HG03066 (cell line): ENCODE data around the gene FLYWCH2.
"Not testable (repeated sequence)": the region's sequence is repeated elsewhere in the genome, so short reads cannot be mapped to it uniquely, and the experiment has no call there.

Experiments
- ATAC-seq: cut with Tn5 transposase; IDR thresholded peaks from one replicate; pipeline ENCODE4 v1.9.1; 2021; ENCODE audit warnings: low read depth; ENCODE audit not compliant: unreplicated experiment

Gene FLYWCH2

GRCh38 chr16:2881783-2882649 is 999 bp upstream of the FLYWCH2 start:
- ATAC-seq, result no peak

GRCh38 chr16:2883458-2883908 is 468 bp downstream of the FLYWCH2 start:
- no peak for ATAC-seq

- no peak for ATAC-seq
Measured at GRCh38 chr16:2884041-2884451, 1.0 kb downstream of the FLYWCH2 start.

GRCh38 chr16:2894231-2894630 is 11.2 kb downstream of the FLYWCH2 start:
- ATAC-seq, result no peak

GRCh38 chr16:2895813-2896212 is 12.8 kb downstream of the FLYWCH2 start:
- ATAC-seq, result no peak

- ATAC-seq, result no peak
Measured at GRCh38 chr16:2896480-2897010, 13.5 kb downstream of the FLYWCH2 start.

GRCh38 chr16:2897110-2897509 is 14.1 kb downstream of the FLYWCH2 start:
- no peak for ATAC-seq

- no peak for ATAC-seq
Measured at GRCh38 chr16:2898831-2899563, 16.0 kb downstream of the FLYWCH2 start.

- no peak for ATAC-seq
Measured at GRCh38 chr16:2899564-2900072, 16.6 kb downstream of the FLYWCH2 start.

- ATAC-seq, result no peak
Measured at GRCh38 chr16:2900526-2901075, 17.6 kb downstream of the FLYWCH2 start.

- no peak for ATAC-seq
Measured at GRCh38 chr16:2902337-2903130, 19.5 kb downstream of the FLYWCH2 start.

GRCh38 chr16:2904100-2904921 is 21.3 kb downstream of the FLYWCH2 start:
- ATAC-seq, result peak; percentile 36

GRCh38 chr16:2904922-2905240 is 21.9 kb downstream of the FLYWCH2 start:
- ATAC-seq, result peak; percentile 7

- ATAC-seq, result peak; percentile 62
Measured at GRCh38 chr16:2905241-2905987, 22.4 kb downstream of the FLYWCH2 start.

GRCh38 chr16:2905988-2906387 is 23.0 kb downstream of the FLYWCH2 start:
- no peak for ATAC-seq

- not testable (repeated sequence) for ATAC-seq
Measured at GRCh38 chr16:2907084-2907753, 24.2 kb downstream of the FLYWCH2 start.

- ATAC-seq, result no peak
Measured at GRCh38 chr16:2910441-2910969, 27.5 kb downstream of the FLYWCH2 start.
